ENCODE results near the gene CCDC47. TPM values are rescaled to one million over a fixed set of nuclear protein-coding genes. Genes with fewer than 3 reads are reported as not detected.

CCDC47 gene
- total RNA-seq, 1 experiment from 2014 or later, result 70.9 TPM

- Mint-ChIP-seq H3K36me3 (peaks cover 2% of the 10 kb centered on the region), H3K4me3 (peak overlapping the region; percentile 97), H3K27me3 (ENCODE audit: low read depth) (no peaks in the 10 kb centered on the region), H3K9me3 (no peaks in the 10 kb centered on the region), H3K4me1 (peaks cover 8% of the 10 kb centered on the region), H3K27ac (peak overlapping the region; percentile 89)
- TF ChIP-seq ZBTB21 (CRISPR knock-in tag; IDR thresholded peaks at IDR 0.05; ENCODE audit: borderline replicate concordance), result no peak
- TF ChIP-seq ESRRA (CRISPR knock-in tag; IDR thresholded peaks at IDR 0.05; ENCODE audit: borderline replicate concordance), result no peak
- no peak for TF ChIP-seq TCF7 (CRISPR knock-in tag; IDR thresholded peaks at IDR 0.05; ENCODE audit: low read depth)
- no peak for TF ChIP-seq AFF4 (CRISPR knock-in tag; IDR thresholded peaks at IDR 0.05; ENCODE audit: borderline replicate concordance)
- TF ChIP-seq PRDM15 (CRISPR knock-in tag; IDR thresholded peaks at IDR 0.05), result no peak
- TF ChIP-seq IRF2 (CRISPR knock-in tag; IDR thresholded peaks at IDR 0.05; ENCODE audit: borderline replicate concordance, low read depth), result no peak
- no peak for TF ChIP-seq ERG (CRISPR knock-in tag; IDR thresholded peaks at IDR 0.05)
- DNase-seq (ENCODE audit: low spot score), result no peak
- ChIA-PET POLR2A (interaction anchor here (1.0 kb wide), 1 partner anchor 29 kb away, joined by 3 read pairs; no protein-coding TSS in a partner anchor), CTCF (interaction anchor here (1.0 to 1.2 kb wide), 2 partner anchors 33 to 40 kb away, joined by 3 to 4 read pairs; partner anchors contain the start of gene CCDC47)
- ATAC-seq, result no peak
These were observed 32.8 kb downstream of the CCDC47 start for GRCh38 chr17:63740464-63741142.

- CTCF ChIA-PET, result no interaction called here
- POLR2A ChIA-PET, result no interaction called here
- DNase-seq (ENCODE audit: low spot score) (no peak), ATAC-seq (no peak)
- no peak overlapping the region for H3K4me3 Mint-ChIP-seq
- H3K36me3 Mint-ChIP-seq, result no peaks in the 10 kb centered on the region
- H3K27ac Mint-ChIP-seq, result peak overlapping the region; percentile 5; the same call in 1 of the 2 replicates
- H3K4me1 Mint-ChIP-seq, result peaks cover 7% of the 10 kb centered on the region
- H3K9me3 Mint-ChIP-seq, result no peaks in the 10 kb centered on the region
- no peaks in the 10 kb centered on the region for H3K27me3 Mint-ChIP-seq (ENCODE audit: low read depth)
- TF ChIP-seq JAZF1 (CRISPR knock-in tag; IDR thresholded peaks at IDR 0.05), result no peak
- TF ChIP-seq ATF1 (CRISPR knock-in tag; IDR thresholded peaks at IDR 0.05), result no peak
- TF ChIP-seq USF2 (CRISPR knock-in tag; IDR thresholded peaks at IDR 0.05), result no peak
- TF ChIP-seq NR2C2 (CRISPR knock-in tag; IDR thresholded peaks at IDR 0.05), result no peak
- no peak for TF ChIP-seq CBFB (CRISPR knock-in tag; IDR thresholded peaks at IDR 0.05; ENCODE audit: low read depth)
- TF ChIP-seq ZNF232 (CRISPR knock-in tag; IDR thresholded peaks at IDR 0.05), result no peak
- TF ChIP-seq GTF2I (CRISPR knock-in tag; conservative IDR thresholded peaks at IDR 0.05), result no peak
- TF ChIP-seq, protein P1, sequence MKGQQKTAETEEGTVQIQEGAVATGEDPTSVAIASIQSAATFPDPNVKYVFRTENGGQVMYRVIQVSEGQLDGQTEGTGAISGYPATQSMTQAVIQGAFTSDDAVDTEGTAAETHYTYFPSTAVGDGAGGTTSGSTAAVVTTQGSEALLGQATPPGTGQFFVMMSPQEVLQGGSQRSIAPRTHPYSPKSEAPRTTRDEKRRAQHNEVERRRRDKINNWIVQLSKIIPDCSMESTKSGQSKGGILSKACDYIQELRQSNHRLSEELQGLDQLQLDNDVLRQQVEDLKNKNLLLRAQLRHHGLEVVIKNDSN (CRISPR knock-in tag; IDR thresholded peaks at IDR 0.05), result no peak
- no peak for TF ChIP-seq RELA (CRISPR knock-in tag; IDR thresholded peaks at IDR 0.05; ENCODE audit: borderline replicate concordance)
- TF ChIP-seq MLX (CRISPR knock-in tag; IDR thresholded peaks at IDR 0.05), result no peak
- TF ChIP-seq, protein P2, sequence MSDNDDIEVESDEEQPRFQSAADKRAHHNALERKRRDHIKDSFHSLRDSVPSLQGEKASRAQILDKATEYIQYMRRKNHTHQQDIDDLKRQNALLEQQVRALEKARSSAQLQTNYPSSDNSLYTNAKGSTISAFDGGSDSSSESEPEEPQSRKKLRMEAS (CRISPR knock-in tag; IDR thresholded peaks at IDR 0.05), result no peak
- TF ChIP-seq PRRX2 (CRISPR knock-in tag; IDR thresholded peaks at IDR 0.05), result no peak
- TF ChIP-seq AFF4 (CRISPR knock-in tag; IDR thresholded peaks at IDR 0.05; ENCODE audit: borderline replicate concordance), result no peak
These were observed 37.7 kb downstream of the CCDC47 start for GRCh38 chr17:63735691-63736090.
